ENCODE measurements around the gene STX18. TPM values are rescaled to one million over a fixed set of nuclear protein-coding genes. Genes with fewer than 3 reads are reported as not detected.

Gene STX18
- total RNA-seq, 2 experiments from 2014 or later: 19.5 to 20.0 TPM

DNA sequence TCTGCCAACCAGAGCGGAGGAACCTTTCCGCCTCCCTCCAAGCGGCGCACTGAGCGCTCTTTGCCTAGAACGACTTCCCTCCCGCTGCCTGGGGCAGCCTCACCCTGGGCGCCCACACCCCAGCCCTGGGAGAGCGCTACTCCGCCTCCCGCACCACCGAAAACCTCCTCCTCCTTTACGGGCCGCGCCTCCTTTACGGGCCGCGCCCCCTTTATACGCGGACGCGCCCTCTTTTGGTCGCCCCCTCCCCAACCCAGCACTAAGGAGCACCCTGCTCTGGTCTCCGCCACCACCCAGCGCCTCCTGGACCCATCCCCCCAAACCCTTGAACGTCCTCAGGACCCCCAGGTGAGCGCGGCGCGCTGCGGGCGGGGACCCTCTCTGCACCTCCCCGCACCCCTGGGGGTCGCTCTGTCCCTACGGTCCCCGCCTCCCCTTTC lies 155.5 kb downstream of the STX18 start:
- intact Hi-C loops (cut with micrococcal nuclease): loop anchor here (1.0 kb wide), 1 partner anchor 44 kb away; no protein-coding TSS in a partner anchor
- ChIA-PET CTCF (no interaction called here), POLR2A (no interaction called here)
- Mint-ChIP-seq H3K4me1 (ENCODE audit: low read depth) (peaks cover 12% of the 10 kb centered on the region), H3K36me3 (ENCODE audit: low read depth) (no peaks in the 10 kb centered on the region), H3K27ac (no peak overlapping the region), H3K4me3 (peak overlapping the region; percentile 76), H3K9me3 (no peaks in the 10 kb centered on the region), H3K27me3 (peaks cover 11% of the 10 kb centered on the region)
- TF ChIP-seq, protein P1, sequence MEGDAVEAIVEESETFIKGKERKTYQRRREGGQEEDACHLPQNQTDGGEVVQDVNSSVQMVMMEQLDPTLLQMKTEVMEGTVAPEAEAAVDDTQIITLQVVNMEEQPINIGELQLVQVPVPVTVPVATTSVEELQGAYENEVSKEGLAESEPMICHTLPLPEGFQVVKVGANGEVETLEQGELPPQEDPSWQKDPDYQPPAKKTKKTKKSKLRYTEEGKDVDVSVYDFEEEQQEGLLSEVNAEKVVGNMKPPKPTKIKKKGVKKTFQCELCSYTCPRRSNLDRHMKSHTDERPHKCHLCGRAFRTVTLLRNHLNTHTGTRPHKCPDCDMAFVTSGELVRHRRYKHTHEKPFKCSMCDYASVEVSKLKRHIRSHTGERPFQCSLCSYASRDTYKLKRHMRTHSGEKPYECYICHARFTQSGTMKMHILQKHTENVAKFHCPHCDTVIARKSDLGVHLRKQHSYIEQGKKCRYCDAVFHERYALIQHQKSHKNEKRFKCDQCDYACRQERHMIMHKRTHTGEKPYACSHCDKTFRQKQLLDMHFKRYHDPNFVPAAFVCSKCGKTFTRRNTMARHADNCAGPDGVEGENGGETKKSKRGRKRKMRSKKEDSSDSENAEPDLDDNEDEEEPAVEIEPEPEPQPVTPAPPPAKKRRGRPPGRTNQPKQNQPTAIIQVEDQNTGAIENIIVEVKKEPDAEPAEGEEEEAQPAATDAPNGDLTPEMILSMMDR (IDR thresholded peaks at IDR 0.05): no peak
- ATAC-seq (peak; percentile 76), DNase-seq (peak; percentile 53)

DNA sequence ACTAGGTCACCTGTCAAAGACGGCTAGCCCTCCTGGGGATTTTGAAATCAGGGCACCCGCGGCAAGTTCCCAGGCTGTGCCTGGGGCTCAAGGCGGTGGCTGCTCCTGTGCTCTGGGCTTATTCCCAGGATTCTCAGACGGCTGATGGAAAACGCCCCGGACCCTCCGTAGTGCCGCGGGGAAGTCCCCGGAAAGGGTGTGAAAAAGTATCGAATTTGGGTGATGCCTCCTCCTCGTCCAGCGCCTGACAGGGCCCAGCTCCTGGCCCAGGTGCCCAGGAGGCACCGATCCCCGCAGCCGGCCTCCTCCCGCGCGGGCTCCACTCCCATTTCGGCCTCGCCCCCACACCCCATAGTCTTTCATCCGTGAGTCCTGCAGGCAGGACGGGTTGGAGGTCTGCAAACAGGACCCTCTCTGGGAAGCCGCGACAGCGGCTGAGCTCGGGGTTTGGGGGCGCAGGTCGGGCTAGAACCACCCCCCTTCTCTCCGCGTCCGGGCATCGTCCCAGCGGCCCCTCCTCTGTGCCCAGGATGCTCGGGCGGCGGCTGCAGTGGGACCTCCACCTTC lies 156.0 kb downstream of the STX18 start:
- H3K27ac Mint-ChIP-seq: no peak overlapping the region
- intact Hi-C loops (cut with micrococcal nuclease): loop anchor here (1.0 kb wide), 1 partner anchor 44 kb away; no protein-coding TSS in a partner anchor
- ATAC-seq: peak; percentile 2

DNA sequence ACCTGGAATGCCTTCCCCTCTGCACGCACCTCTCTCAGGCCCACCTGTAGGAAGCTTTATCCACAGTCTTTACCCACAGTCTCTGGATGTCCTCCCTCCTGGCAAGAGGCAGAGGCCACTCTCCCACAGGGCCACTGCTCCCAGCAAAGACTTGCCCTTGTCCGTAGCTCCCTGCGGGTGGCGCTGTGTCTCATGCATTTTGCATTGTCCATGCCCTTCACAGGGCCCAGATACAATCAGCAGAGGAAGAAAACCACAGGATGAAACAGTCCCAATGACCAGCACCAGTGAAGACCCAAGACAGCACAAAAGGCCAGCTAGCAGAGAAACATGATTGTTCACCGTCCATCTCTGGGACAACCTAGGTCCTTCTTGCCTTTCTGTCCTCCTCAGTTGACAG lies 157.0 kb downstream of the STX18 start:
- POLR2A ChIA-PET: interaction anchor here (0.8 to 1.0 kb wide), 2 partner anchors 11 to 12 kb away, joined by 3 read pairs; no protein-coding TSS in a partner anchor
- peak; percentile 55 for DNase-seq
- no peaks in the 10 kb centered on the region for H3K9me3 Mint-ChIP-seq
- CTCF ChIA-PET: interaction anchor here (0.7 to 1.8 kb wide), 10 partner anchors 9 to 49 kb away, joined by 3 to 13 read pairs (median 4); no protein-coding TSS in a partner anchor
- H3K4me1 Mint-ChIP-seq (ENCODE audit: low read depth): peaks cover 12% of the 10 kb centered on the region
- peak overlapping the region; percentile 4 for H3K4me3 Mint-ChIP-seq
- no peaks in the 10 kb centered on the region for H3K36me3 Mint-ChIP-seq (ENCODE audit: low read depth)
- ATAC-seq: no peak
- intact Hi-C loops (cut with micrococcal nuclease): no loop called here
- no peak overlapping the region for H3K27ac Mint-ChIP-seq
- TF ChIP-seq, protein P1 (IDR thresholded peaks at IDR 0.05): peak; percentile 52
- H3K27me3 Mint-ChIP-seq: peaks cover 11% of the 10 kb centered on the region

More for the DNA sequence above, 156.0 kb downstream of the STX18 start:
- H3K4me3 Mint-ChIP-seq: peak overlapping the region; percentile 76
- POLR2A ChIA-PET: no interaction called here
- H3K4me1 Mint-ChIP-seq (ENCODE audit: low read depth): peaks cover 12% of the 10 kb centered on the region
- CTCF ChIA-PET: interaction anchor here (1.7 kb wide), 1 partner anchor 14 kb away, joined by 4 read pairs; no protein-coding TSS in a partner anchor
- no peaks in the 10 kb centered on the region for H3K9me3 Mint-ChIP-seq
- peaks cover 11% of the 10 kb centered on the region for H3K27me3 Mint-ChIP-seq
- DNase-seq: no peak
- TF ChIP-seq, protein P1 (IDR thresholded peaks at IDR 0.05): no peak
- no peaks in the 10 kb centered on the region for H3K36me3 Mint-ChIP-seq (ENCODE audit: low read depth)

DNA sequence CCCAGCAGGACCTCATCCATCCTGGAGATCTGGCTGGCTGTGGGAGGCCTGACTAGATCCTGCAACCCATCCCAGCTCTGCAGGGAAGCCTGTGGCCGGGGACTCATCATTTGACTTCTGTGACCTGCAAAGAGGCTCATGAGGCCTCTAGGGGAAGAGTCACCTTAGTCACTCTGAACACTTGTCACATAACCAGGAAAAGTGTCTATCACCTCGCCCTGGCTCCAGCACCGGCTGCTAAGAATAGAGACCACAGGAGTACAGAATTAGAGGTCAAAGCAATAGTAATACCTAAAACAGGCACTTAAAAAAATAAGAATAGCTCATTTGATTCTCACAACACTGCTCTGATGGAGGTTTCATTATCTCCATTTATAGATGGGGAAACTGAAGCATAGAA lies 158.8 kb downstream of the STX18 start:
- ChIA-PET CTCF (interaction anchor here (1.9 kb wide), 1 partner anchor 35 kb away, joined by 4 read pairs; no protein-coding TSS in a partner anchor), POLR2A (no interaction called here)
- H3K9me3 Mint-ChIP-seq: no peaks in the 10 kb centered on the region
- peaks cover 7% of the 10 kb centered on the region for H3K4me1 Mint-ChIP-seq (ENCODE audit: low read depth)
- H3K4me3 Mint-ChIP-seq: no peak overlapping the region
- DNase-seq: no peak
- no peak for ATAC-seq
- H3K36me3 Mint-ChIP-seq (ENCODE audit: low read depth): no peaks in the 10 kb centered on the region
- TF ChIP-seq, protein P1 (IDR thresholded peaks at IDR 0.05): no peak
- no peak overlapping the region for H3K27ac Mint-ChIP-seq
- intact Hi-C loops (cut with micrococcal nuclease): no loop called here
- H3K27me3 Mint-ChIP-seq: peaks cover 11% of the 10 kb centered on the region

DNA sequence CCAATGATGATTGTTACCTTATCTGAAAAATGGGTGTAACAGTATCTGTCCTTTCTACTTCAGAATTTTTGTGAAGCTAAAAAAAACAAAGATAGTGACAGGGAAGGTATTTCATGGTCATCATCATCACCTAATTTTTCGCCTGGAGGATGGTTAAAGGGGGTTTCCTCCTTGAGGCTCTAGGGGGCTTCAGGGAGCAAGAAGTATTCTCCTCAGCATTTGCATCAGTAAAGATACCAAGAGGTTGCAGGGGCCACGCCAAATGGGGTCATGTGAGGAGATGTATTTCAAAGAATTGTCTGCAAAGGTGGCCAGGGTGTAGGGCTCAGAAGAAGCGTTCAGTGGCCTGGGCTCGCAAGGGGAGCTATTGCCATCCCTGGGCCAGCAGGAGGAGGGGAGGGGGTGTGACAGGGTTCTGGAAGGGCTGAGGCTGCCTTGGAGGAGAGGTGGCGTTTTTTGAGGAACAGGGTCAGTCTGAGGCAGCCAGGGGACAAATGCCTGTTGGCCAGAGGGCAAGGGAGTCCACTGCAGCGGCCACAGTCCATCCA lies 162.2 kb downstream of the STX18 start:
- ChIA-PET POLR2A (no interaction called here), CTCF (interaction anchor here (0.9 kb wide), 1 partner anchor 51 kb away, joined by 3 read pairs; no protein-coding TSS in a partner anchor)
- Mint-ChIP-seq H3K9me3 (peaks cover 3% of the 10 kb centered on the region), H3K27me3 (peaks cover 6% of the 10 kb centered on the region), H3K36me3 (ENCODE audit: low read depth) (no peaks in the 10 kb centered on the region), H3K4me1 (ENCODE audit: low read depth) (no peaks in the 10 kb centered on the region), H3K27ac (no peak overlapping the region), H3K4me3 (no peak overlapping the region)
- intact Hi-C loops (cut with micrococcal nuclease): no loop called here
- TF ChIP-seq, protein P1 (IDR thresholded peaks at IDR 0.05): no peak
- DNase-seq: no peak
- no peak for ATAC-seq

All from activated CD8-positive, alpha-beta T cell treated with anti-CD3 and anti-CD28 coated beads for 36 hours (primary cell).